LNCAP (cell line): Measurements from ENCODE around the gene CCDC178.

ENCODE experiments used
- CTCF ChIP-seq: fragments of 450-650 bp; IDR thresholded peaks from 2 replicates; pipeline ENCODE4 v1.5.1; 2017; ENCODE audit warnings: mild to moderate bottlenecking

CCDC178 gene

GRCh38 chr18:33460681-33461080 is 20.2 kb upstream of the CCDC178 start:
- TF ChIP-seq CTCF = no peak

GRCh38 chr18:33459612-33460011 is 19.1 kb upstream of the CCDC178 start:
- TF ChIP-seq CTCF = no peak

GRCh38 chr18:33446604-33447003 is 6.1 kb upstream of the CCDC178 start:
- no peak for TF ChIP-seq CTCF

GRCh38 chr18:33444709-33445108 is 4.2 kb upstream of the CCDC178 start:
- TF ChIP-seq CTCF = no peak

- TF ChIP-seq CTCF = no peak
Measured at GRCh38 chr18:33432857-33433256, 7.7 kb downstream of the CCDC178 start.

GRCh38 chr18:33427549-33427948 is 13.0 kb downstream of the CCDC178 start:
- TF ChIP-seq CTCF = no peak

GRCh38 chr18:33424266-33424946 is 16.1 kb downstream of the CCDC178 start:
- TF ChIP-seq CTCF = no peak

- TF ChIP-seq CTCF = no peak
Measured at GRCh38 chr18:33421225-33421624, 19.3 kb downstream of the CCDC178 start.
